ENCODE data around the gene POU6F2. TPM values are rescaled to one million over a fixed set of nuclear protein-coding genes. Genes with fewer than 3 reads are reported as not detected.

Gene POU6F2
- total RNA-seq, 1 donor from 2014 or later: 0.24 TPM

- no peaks in the 10 kb centered on the region for H3K4me1 Mint-ChIP-seq
- ATAC-seq (ENCODE audit: low read depth) (no peak), DNase-seq (no peak)
- POLR2A ChIA-PET: no interaction called here
- TF ChIP-seq, protein P1, sequence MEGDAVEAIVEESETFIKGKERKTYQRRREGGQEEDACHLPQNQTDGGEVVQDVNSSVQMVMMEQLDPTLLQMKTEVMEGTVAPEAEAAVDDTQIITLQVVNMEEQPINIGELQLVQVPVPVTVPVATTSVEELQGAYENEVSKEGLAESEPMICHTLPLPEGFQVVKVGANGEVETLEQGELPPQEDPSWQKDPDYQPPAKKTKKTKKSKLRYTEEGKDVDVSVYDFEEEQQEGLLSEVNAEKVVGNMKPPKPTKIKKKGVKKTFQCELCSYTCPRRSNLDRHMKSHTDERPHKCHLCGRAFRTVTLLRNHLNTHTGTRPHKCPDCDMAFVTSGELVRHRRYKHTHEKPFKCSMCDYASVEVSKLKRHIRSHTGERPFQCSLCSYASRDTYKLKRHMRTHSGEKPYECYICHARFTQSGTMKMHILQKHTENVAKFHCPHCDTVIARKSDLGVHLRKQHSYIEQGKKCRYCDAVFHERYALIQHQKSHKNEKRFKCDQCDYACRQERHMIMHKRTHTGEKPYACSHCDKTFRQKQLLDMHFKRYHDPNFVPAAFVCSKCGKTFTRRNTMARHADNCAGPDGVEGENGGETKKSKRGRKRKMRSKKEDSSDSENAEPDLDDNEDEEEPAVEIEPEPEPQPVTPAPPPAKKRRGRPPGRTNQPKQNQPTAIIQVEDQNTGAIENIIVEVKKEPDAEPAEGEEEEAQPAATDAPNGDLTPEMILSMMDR (IDR thresholded peaks at IDR 0.05): no peak
- H3K27me3 Mint-ChIP-seq: no peaks in the 10 kb centered on the region
- intact Hi-C loops (cut with micrococcal nuclease): no loop called here
- H3K27ac Mint-ChIP-seq: no peak overlapping the region
- H3K4me3 Mint-ChIP-seq: no peak overlapping the region
- CTCF ChIA-PET: no interaction called here
- H3K9me3 Mint-ChIP-seq: no peaks in the 10 kb centered on the region
- H3K36me3 Mint-ChIP-seq (ENCODE audit: low read depth): no peaks in the 10 kb centered on the region
These were observed 271.0 kb downstream of the POU6F2 start for GRCh38 chr7:39248692-39249090.

DNA sequence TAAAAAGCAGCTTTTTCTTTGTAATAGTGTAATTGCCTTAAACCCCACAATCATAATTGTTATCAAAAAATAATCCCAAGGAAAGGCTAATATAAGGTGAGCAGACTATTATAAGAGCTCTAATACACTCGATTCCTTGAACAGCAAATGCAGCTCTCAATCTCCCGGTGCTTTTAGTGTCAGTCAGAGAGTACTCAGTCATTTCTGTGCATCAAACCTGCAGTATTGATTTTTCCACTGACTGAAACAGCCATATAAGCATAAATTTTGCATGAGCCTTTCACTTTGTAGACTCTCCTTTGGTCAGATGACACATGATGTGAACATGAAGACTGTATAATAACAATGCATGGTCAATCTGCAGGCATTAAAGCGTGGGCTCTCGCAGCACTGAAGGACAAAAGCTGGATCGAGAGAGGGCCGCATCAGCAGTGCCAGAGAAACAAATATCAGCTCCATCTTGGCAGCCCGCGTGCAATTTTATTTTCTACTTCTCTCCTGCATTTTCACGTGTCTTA, 272.0 kb downstream of the POU6F2 start:
- no peak overlapping the region for H3K27ac Mint-ChIP-seq

DNA sequence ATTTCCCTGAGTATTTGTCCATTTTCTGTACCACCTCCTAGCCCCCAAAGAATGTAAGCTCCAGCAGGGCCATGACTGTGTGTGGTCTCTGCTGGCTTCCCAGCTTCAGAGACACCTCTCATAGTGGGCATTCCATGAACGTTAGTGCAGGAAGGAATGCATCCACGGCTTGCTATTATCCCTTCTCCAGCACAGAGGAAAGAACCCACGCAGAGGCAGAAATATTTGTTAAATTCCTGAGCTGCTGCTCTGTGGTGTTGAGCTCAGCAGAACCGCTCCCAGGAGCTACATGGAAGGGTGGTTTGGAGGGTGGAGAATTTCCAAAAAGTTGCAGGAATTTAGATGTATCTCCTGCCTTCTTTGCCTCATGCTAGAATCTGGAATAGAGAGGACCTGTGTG, 275.2 kb downstream of the POU6F2 start:
- ATAC-seq (ENCODE audit: low read depth): no peak
- intact Hi-C loops (cut with micrococcal nuclease): no loop called here

More for the DNA sequence above, 272.0 kb downstream of the POU6F2 start:
- ATAC-seq (ENCODE audit: low read depth) (no peak), DNase-seq (no peak)
- H3K4me3 Mint-ChIP-seq: no peak overlapping the region
- no peaks in the 10 kb centered on the region for H3K27me3 Mint-ChIP-seq
- TF ChIP-seq, protein P1 (IDR thresholded peaks at IDR 0.05): no peak
- H3K36me3 Mint-ChIP-seq (ENCODE audit: low read depth): no peaks in the 10 kb centered on the region
- ChIA-PET CTCF (no interaction called here), POLR2A (no interaction called here)
- H3K9me3 Mint-ChIP-seq: no peaks in the 10 kb centered on the region
- intact Hi-C loops (cut with micrococcal nuclease): no loop called here
- H3K4me1 Mint-ChIP-seq: no peaks in the 10 kb centered on the region

GRCh38 chr7:39259391-39260003, 281.8 kb downstream of the POU6F2 start:
- no peak overlapping the region for H3K27ac Mint-ChIP-seq
- intact Hi-C loops (cut with micrococcal nuclease): no loop called here
- ChIA-PET POLR2A (no interaction called here), CTCF (no interaction called here)
- H3K27me3 Mint-ChIP-seq: no peaks in the 10 kb centered on the region
- TF ChIP-seq, protein P1 (IDR thresholded peaks at IDR 0.05): no peak
- no peaks in the 10 kb centered on the region for H3K9me3 Mint-ChIP-seq
- H3K4me1 Mint-ChIP-seq: no peaks in the 10 kb centered on the region
- no peaks in the 10 kb centered on the region for H3K36me3 Mint-ChIP-seq (ENCODE audit: low read depth)
- no peak for DNase-seq
- no peak for ATAC-seq (ENCODE audit: low read depth)
- H3K4me3 Mint-ChIP-seq: no peak overlapping the region

More for the DNA sequence above, 275.2 kb downstream of the POU6F2 start:
- Mint-ChIP-seq H3K27me3 (no peaks in the 10 kb centered on the region), H3K36me3 (ENCODE audit: low read depth) (no peaks in the 10 kb centered on the region), H3K27ac (no peak overlapping the region), H3K9me3 (no peaks in the 10 kb centered on the region), H3K4me1 (no peaks in the 10 kb centered on the region), H3K4me3 (no peak overlapping the region)
- DNase-seq: no peak
- TF ChIP-seq, protein P1 (IDR thresholded peaks at IDR 0.05): no peak
- ChIA-PET CTCF (no interaction called here), POLR2A (no interaction called here)

DNA sequence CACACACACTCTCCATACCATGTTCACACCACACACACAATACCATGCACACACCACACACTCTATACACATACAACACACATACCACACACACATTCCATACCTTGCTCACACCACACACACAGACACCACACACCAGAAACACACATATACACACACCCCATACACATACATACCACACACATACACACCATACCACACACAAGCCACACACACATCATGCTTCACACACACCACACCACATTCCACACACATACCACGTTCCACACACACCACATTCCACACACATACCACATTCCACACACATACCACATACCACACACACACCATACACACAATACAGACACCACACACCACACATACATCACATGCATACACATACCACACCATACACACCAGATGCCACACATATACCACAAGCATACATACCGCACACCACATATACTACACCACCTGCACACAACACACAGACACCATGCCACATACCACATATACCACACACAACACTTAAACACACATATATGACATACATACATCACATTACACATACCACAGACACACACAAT, 282.7 kb downstream of the POU6F2 start:
- no peak overlapping the region for H3K4me3 Mint-ChIP-seq
- POLR2A ChIA-PET: no interaction called here
- ATAC-seq (ENCODE audit: low read depth) (no peak), DNase-seq (no peak)
- CTCF ChIA-PET: no interaction called here
- no peaks in the 10 kb centered on the region for H3K4me1 Mint-ChIP-seq
- H3K36me3 Mint-ChIP-seq (ENCODE audit: low read depth): no peaks in the 10 kb centered on the region
- TF ChIP-seq, protein P1 (IDR thresholded peaks at IDR 0.05): no peak
- H3K27ac Mint-ChIP-seq: no peak overlapping the region
- intact Hi-C loops (cut with micrococcal nuclease): no loop called here
- H3K27me3 Mint-ChIP-seq: no peaks in the 10 kb centered on the region
- no peaks in the 10 kb centered on the region for H3K9me3 Mint-ChIP-seq
